Mononuclear cell (primary cell): ENCODE measurements around the gene RHBDL2. TPM values are rescaled to one million over a fixed set of nuclear protein-coding genes. Genes with fewer than 3 reads are reported as not detected.
"Not testable (repeated sequence)": the region's sequence is repeated elsewhere in the genome, so short reads cannot be mapped to it uniquely, and the experiment has no call there.

ENCODE experiments used
- H3K27me3 ChIP-seq: 2 replicates; pipeline ENCODE4 v1.6.0; 2011; ENCODE audit warnings: low read length, control low read depth; ENCODE audit not compliant: insufficient read depth
- H3K4me1 ChIP-seq: 2 replicates; pipeline ENCODE4 v1.5.1; 2011; ENCODE audit warnings: mild to moderate bottlenecking, low read length, control low read depth; ENCODE audit not compliant: insufficient read depth
- H3K4me3 ChIP-seq: 2 replicates; pipeline ENCODE4 v1.5.1; 2011; ENCODE audit warnings: mild to moderate bottlenecking, low read length, moderate library complexity
- H3K9me3 ChIP-seq: 2 replicates; pipeline ENCODE4 v1.5.1; 2011; ENCODE audit warnings: low read depth, mild to moderate bottlenecking, control low read depth, low read length
- total RNA-seq: library from RNA; depleted of rRNA; stranded (reverse); fragments of >200 nt; gene quantifications from one replicate; pipeline ENCODE4 v1.2.3, GENCODE V29; 2012

RHBDL2 gene
- total RNA-seq, 1 donor: not detected

- Histone ChIP-seq H3K4me1 (peaks cover 20% of the 10 kb centered on the region), H3K9me3 (no peaks in the 10 kb centered on the region), H3K4me3 (peak within 1 kb of the TSS; percentile 79), H3K27me3 (no peaks in the 10 kb centered on the region)
These were observed 68.3 kb downstream of the RHBDL2 start, which contains the start of gene MYCBP for GRCh38 chr1:38873027-38873969. Gene MYCBP (minus strand): TSS chr1:38873348. CDS start chr1:38873305, 43 bp downstream.

GRCh38 chr1:38872401-38873026, 69.1 kb downstream of the RHBDL2 start:
- Histone ChIP-seq H3K4me1 (peaks cover 26% of the 10 kb centered on the region), H3K4me3 (peak overlapping the region; percentile 79), H3K27me3 (no peaks in the 10 kb centered on the region), H3K9me3 (no peaks in the 10 kb centered on the region)

GRCh38 chr1:38870996-38871395, 70.6 kb downstream of the RHBDL2 start:
- peaks cover 26% of the 10 kb centered on the region for H3K4me1 ChIP-seq
- H3K9me3 ChIP-seq: no peaks in the 10 kb centered on the region
- no peaks in the 10 kb centered on the region for H3K27me3 ChIP-seq
- H3K4me3 ChIP-seq: no peak overlapping the region

GRCh38 chr1:38867208-38867607, 74.4 kb downstream of the RHBDL2 start:
- Histone ChIP-seq H3K27me3 (no peaks in the 10 kb centered on the region), H3K4me1 (peaks cover 14% of the 10 kb centered on the region), H3K9me3 (no peaks in the 10 kb centered on the region), H3K4me3 (no peak overlapping the region)

- no peak overlapping the region for H3K4me3 ChIP-seq
- H3K4me1 ChIP-seq: peaks cover 21% of the 10 kb centered on the region
- H3K9me3 ChIP-seq: no peaks in the 10 kb centered on the region
- no peaks in the 10 kb centered on the region for H3K27me3 ChIP-seq
These were observed 76.4 kb downstream of the RHBDL2 start for GRCh38 chr1:38865112-38865715.

- H3K9me3 ChIP-seq: no peaks in the 10 kb centered on the region
- no peaks in the 10 kb centered on the region for H3K27me3 ChIP-seq
- peaks cover 37% of the 10 kb centered on the region for H3K4me1 ChIP-seq
- peak overlapping the region; percentile 61 for H3K4me3 ChIP-seq
These were observed 81.2 kb downstream of the RHBDL2 start for GRCh38 chr1:38860454-38860795.

GRCh38 chr1:38859561-38860453, 81.8 kb downstream of the RHBDL2 start, which contains the start of gene RRAGC:
Gene RRAGC (minus strand): TSS chr1:38859772. CDS start chr1:38859646, 126 bp downstream.
- Histone ChIP-seq H3K9me3 (no peaks in the 10 kb centered on the region), H3K27me3 (no peaks in the 10 kb centered on the region), H3K4me1 (peaks cover 37% of the 10 kb centered on the region), H3K4me3 (peak within 1 kb of the TSS; percentile 61)

GRCh38 chr1:38858833-38859560, 82.6 kb downstream of the RHBDL2 start:
- Histone ChIP-seq H3K4me3 (peak overlapping the region; percentile 61), H3K9me3 (no peaks in the 10 kb centered on the region), H3K4me1 (peaks cover 37% of the 10 kb centered on the region), H3K27me3 (no peaks in the 10 kb centered on the region)

GRCh38 chr1:38852780-38853179, 88.8 kb downstream of the RHBDL2 start:
- H3K9me3 ChIP-seq: no peaks in the 10 kb centered on the region
- no peaks in the 10 kb centered on the region for H3K27me3 ChIP-seq
- H3K4me3 ChIP-seq: no peak overlapping the region
- H3K4me1 ChIP-seq: peaks cover 24% of the 10 kb centered on the region

- H3K9me3 ChIP-seq: no peaks in the 10 kb centered on the region
- H3K27me3 ChIP-seq: no peaks in the 10 kb centered on the region
- H3K4me1 ChIP-seq: peaks cover 19% of the 10 kb centered on the region
These were observed 93.6 kb downstream of the RHBDL2 start for GRCh38 chr1:38848071-38848470.

GRCh38 chr1:38846210-38846609, 95.4 kb downstream of the RHBDL2 start:
- H3K4me3 ChIP-seq: no peak overlapping the region
- H3K4me1 ChIP-seq: peaks cover 19% of the 10 kb centered on the region
- no peaks in the 10 kb centered on the region for H3K9me3 ChIP-seq
- H3K27me3 ChIP-seq: no peaks in the 10 kb centered on the region

More at GRCh38 chr1:38848071-38848470, 93.6 kb downstream of the RHBDL2 start:
- no peak overlapping the region for H3K4me3 ChIP-seq

GRCh38 chr1:38845088-38845487, 96.5 kb downstream of the RHBDL2 start:
- not testable (repeated sequence) for H3K4me3 ChIP-seq, H3K27me3 ChIP-seq, H3K9me3 ChIP-seq
- peaks cover 19% of the 10 kb centered on the region for H3K4me1 ChIP-seq

GRCh38 chr1:38840281-38840680, 101.3 kb downstream of the RHBDL2 start:
- Histone ChIP-seq H3K27me3 (no peaks in the 10 kb centered on the region), H3K4me3 (no peak overlapping the region)

GRCh38 chr1:38839363-38839762, 102.3 kb downstream of the RHBDL2 start:
- Histone ChIP-seq H3K27me3 (no peaks in the 10 kb centered on the region), H3K9me3 (no peaks in the 10 kb centered on the region), H3K4me1 (peaks cover 13% of the 10 kb centered on the region), H3K4me3 (no peak overlapping the region)

More at GRCh38 chr1:38840281-38840680, 101.3 kb downstream of the RHBDL2 start:
- Histone ChIP-seq H3K9me3 (no peaks in the 10 kb centered on the region), H3K4me1 (peaks cover 5% of the 10 kb centered on the region)
